Stimulated activated naive CD8-positive, alpha-beta T cell treated with anti-CD3 and anti-CD28 coated beads, Interleukin-15, amount 100 ng/mL, for 72 hours (primary cell): ENCODE data around the gene MESP2.

ENCODE experiments used
- ATAC-seq: fragments of 150-1000 bp; cut with Tn5 transposase; 2 replicates; pipeline ENCODE4 v1.10.0; 2021; ENCODE audit warnings: mild to moderate bottlenecking, moderate library complexity
- DNase-seq, 2 donors: peaks; one replicate each; pipeline ENCODE4 v3.0.0; 2021 to 2022
- H3K27ac Mint-ChIP-seq, 2 donors: one replicate each; pipeline ENCODE4 v1.8.0; 2022; ENCODE audit warnings: mild to moderate bottlenecking in 2 of 2, mixed read lengths in 2 of 2, moderate library complexity in 2 of 2
- H3K27me3 Mint-ChIP-seq: one replicate; pipeline ENCODE4 v1.8.0; 2022; ENCODE audit warnings: mixed read lengths
- H3K4me1 Mint-ChIP-seq: one replicate; pipeline ENCODE4 v1.8.0; 2022; ENCODE audit warnings: mild to moderate bottlenecking, mixed read lengths
- H3K4me3 Mint-ChIP-seq, 2 donors: one replicate each; pipeline ENCODE4 v1.8.0; 2022; ENCODE audit warnings: mild to moderate bottlenecking in 2 of 2, mixed read lengths in 2 of 2, moderate library complexity in 1 of 2
- H3K9me3 Mint-ChIP-seq, 2 donors: one replicate each; pipeline ENCODE4 v1.8.0; 2022; ENCODE audit warnings: mixed read lengths in 2 of 2

Gene MESP2

GRCh38 chr15:89776274-89777072 is at the start of gene MESP2:
TSS of gene MESP2 (plus strand) at chr15:89776332. CDS start at chr15:89776358, 26 bp downstream.
- Mint-ChIP-seq H3K4me3 (peak within 1 kb of the TSS; percentile 71 to 74), H3K27me3 (peaks cover 52% of the 10 kb centered on the region), H3K27ac (no peak within 1 kb of the TSS), H3K9me3 (no peaks in the 10 kb centered on the region), H3K4me1 (no peaks in the 10 kb centered on the region)
- peak; percentile 58 for ATAC-seq
- peak; percentile 50 to 64 for DNase-seq

- no peak for DNase-seq
Measured at GRCh38 chr15:89728254-89728653, 47.9 kb upstream of the MESP2 start.

GRCh38 chr15:89731275-89731674 is 44.9 kb upstream of the MESP2 start:
- ATAC-seq (no peak), DNase-seq (no peak)
- H3K4me3 Mint-ChIP-seq = no peak overlapping the region
- peaks cover 17% of the 10 kb centered on the region for H3K27me3 Mint-ChIP-seq
- no peaks in the 10 kb centered on the region for H3K4me1 Mint-ChIP-seq
- H3K9me3 Mint-ChIP-seq = no peaks in the 10 kb centered on the region
- H3K27ac Mint-ChIP-seq = no peak overlapping the region

More at GRCh38 chr15:89728254-89728653, 47.9 kb upstream of the MESP2 start:
- ATAC-seq = no peak
- Mint-ChIP-seq H3K4me1 (no peaks in the 10 kb centered on the region), H3K9me3 (no peaks in the 10 kb centered on the region), H3K27ac (no peak overlapping the region), H3K27me3 (no peaks in the 10 kb centered on the region), H3K4me3 (no peak overlapping the region)

GRCh38 chr15:89732451-89733172 is 43.5 kb upstream of the MESP2 start:
- ATAC-seq (no peak), DNase-seq (no peak)
- H3K27me3 Mint-ChIP-seq = peaks cover 22% of the 10 kb centered on the region
- no peak overlapping the region for H3K4me3 Mint-ChIP-seq
- peak overlapping the region in 1 of 2 donors; percentile 1 for H3K27ac Mint-ChIP-seq
- no peaks in the 10 kb centered on the region for H3K9me3 Mint-ChIP-seq
- no peaks in the 10 kb centered on the region for H3K4me1 Mint-ChIP-seq

- Mint-ChIP-seq H3K4me3 (no peak overlapping the region), H3K9me3 (no peaks in the 10 kb centered on the region), H3K27me3 (peaks cover 22% of the 10 kb centered on the region), H3K4me1 (no peaks in the 10 kb centered on the region), H3K27ac (no peak overlapping the region)
- DNase-seq = no peak
- ATAC-seq = no peak
Measured at GRCh38 chr15:89735773-89736172, 40.4 kb upstream of the MESP2 start.

- Mint-ChIP-seq H3K4me1 (no peaks in the 10 kb centered on the region), H3K4me3 (peak overlapping the region in 1 of 2 donors; percentile 19), H3K27me3 (peaks cover 13% of the 10 kb centered on the region), H3K27ac (no peak overlapping the region), H3K9me3 (no peaks in the 10 kb centered on the region)
- peak; percentile 87 for ATAC-seq
- peak; percentile 60 to 65 for DNase-seq
Measured at GRCh38 chr15:89740137-89740536, 36.0 kb upstream of the MESP2 start.

GRCh38 chr15:89743011-89743410 is 33.1 kb upstream of the MESP2 start:
- Mint-ChIP-seq H3K27ac (peak overlapping the region in 1 of 2 donors; percentile 81), H3K4me1 (no peaks in the 10 kb centered on the region), H3K4me3 (no peak overlapping the region), H3K27me3 (peaks cover 1% of the 10 kb centered on the region), H3K9me3 (no peaks in the 10 kb centered on the region)
- no peak for ATAC-seq
- no peak for DNase-seq

GRCh38 chr15:89743594-89743993 is 32.5 kb upstream of the MESP2 start:
- Mint-ChIP-seq H3K4me3 (no peak overlapping the region), H3K27ac (no peak overlapping the region), H3K27me3 (peaks cover 6% of the 10 kb centered on the region), H3K9me3 (no peaks in the 10 kb centered on the region), H3K4me1 (no peaks in the 10 kb centered on the region)
- DNase-seq (no peak), ATAC-seq (no peak)

GRCh38 chr15:89745131-89745530 is 31.0 kb upstream of the MESP2 start:
- H3K27me3 Mint-ChIP-seq = peaks cover 6% of the 10 kb centered on the region
- no peak overlapping the region for H3K4me3 Mint-ChIP-seq
- ATAC-seq = no peak
- no peak for DNase-seq
- peak overlapping the region in 1 of 2 donors; percentile 61 for H3K27ac Mint-ChIP-seq
- no peaks in the 10 kb centered on the region for H3K9me3 Mint-ChIP-seq
- peaks cover 8% of the 10 kb centered on the region for H3K4me1 Mint-ChIP-seq

- Mint-ChIP-seq H3K27ac (no peak overlapping the region), H3K4me1 (peaks cover 8% of the 10 kb centered on the region), H3K9me3 (no peaks in the 10 kb centered on the region), H3K4me3 (no peak overlapping the region), H3K27me3 (peaks cover 6% of the 10 kb centered on the region)
- DNase-seq = no peak
- no peak for ATAC-seq
Measured at GRCh38 chr15:89745768-89746167, 30.4 kb upstream of the MESP2 start.

- no peak overlapping the region for H3K4me3 Mint-ChIP-seq
- no peak for DNase-seq
- ATAC-seq = no peak
- H3K9me3 Mint-ChIP-seq = no peaks in the 10 kb centered on the region
- peaks cover 6% of the 10 kb centered on the region for H3K27me3 Mint-ChIP-seq
- no peak overlapping the region for H3K27ac Mint-ChIP-seq
- H3K4me1 Mint-ChIP-seq = peaks cover 8% of the 10 kb centered on the region
Measured at GRCh38 chr15:89746386-89746780, 29.7 kb upstream of the MESP2 start.

GRCh38 chr15:89747708-89748682 is 28.1 kb upstream of the MESP2 start:
- DNase-seq (no peak), ATAC-seq (no peak)
- Mint-ChIP-seq H3K9me3 (no peaks in the 10 kb centered on the region), H3K4me1 (peaks cover 8% of the 10 kb centered on the region), H3K4me3 (no peak overlapping the region), H3K27me3 (peaks cover 17% of the 10 kb centered on the region), H3K27ac (no peak overlapping the region)

GRCh38 chr15:89749054-89749453 is 27.1 kb upstream of the MESP2 start:
- Mint-ChIP-seq H3K27me3 (peaks cover 17% of the 10 kb centered on the region), H3K27ac (no peak overlapping the region), H3K4me3 (no peak overlapping the region), H3K4me1 (peaks cover 8% of the 10 kb centered on the region), H3K9me3 (no peaks in the 10 kb centered on the region)
- ATAC-seq = no peak
- DNase-seq = no peak

- peaks cover 8% of the 10 kb centered on the region for H3K4me1 Mint-ChIP-seq
- H3K4me3 Mint-ChIP-seq = peak overlapping the region; percentile 82 to 88
- no peak for DNase-seq
- ATAC-seq = no peak
- peak overlapping the region in 1 of 2 donors; percentile 16 for H3K27ac Mint-ChIP-seq
- H3K27me3 Mint-ChIP-seq = peaks cover 17% of the 10 kb centered on the region
- H3K9me3 Mint-ChIP-seq = no peaks in the 10 kb centered on the region
Measured at GRCh38 chr15:89749526-89749925, 26.6 kb upstream of the MESP2 start.

- H3K27me3 Mint-ChIP-seq = peaks cover 17% of the 10 kb centered on the region
- H3K9me3 Mint-ChIP-seq = no peaks in the 10 kb centered on the region
- peak in 1 of 2 donors; percentile 25 for DNase-seq
- peak overlapping the region; percentile 74 to 90 for H3K27ac Mint-ChIP-seq
- peak overlapping the region; percentile 82 to 88 for H3K4me3 Mint-ChIP-seq
- peaks cover 8% of the 10 kb centered on the region for H3K4me1 Mint-ChIP-seq
- peak; percentile 40 for ATAC-seq
Measured at GRCh38 chr15:89749951-89750559, 26.1 kb upstream of the MESP2 start.
